HG02623 (cell line): ENCODE results near the gene MIAT.
"Not testable (repeated sequence)": the region's sequence is repeated elsewhere in the genome, so short reads cannot be mapped to it uniquely, and the experiment has no call there.

Source experiments
- ATAC-seq: cut with Tn5 transposase; IDR thresholded peaks from one replicate; pipeline ENCODE4 v1.9.1; 2021; ENCODE audit warnings: moderate library complexity; ENCODE audit not compliant: unreplicated experiment

Gene MIAT

DNA sequence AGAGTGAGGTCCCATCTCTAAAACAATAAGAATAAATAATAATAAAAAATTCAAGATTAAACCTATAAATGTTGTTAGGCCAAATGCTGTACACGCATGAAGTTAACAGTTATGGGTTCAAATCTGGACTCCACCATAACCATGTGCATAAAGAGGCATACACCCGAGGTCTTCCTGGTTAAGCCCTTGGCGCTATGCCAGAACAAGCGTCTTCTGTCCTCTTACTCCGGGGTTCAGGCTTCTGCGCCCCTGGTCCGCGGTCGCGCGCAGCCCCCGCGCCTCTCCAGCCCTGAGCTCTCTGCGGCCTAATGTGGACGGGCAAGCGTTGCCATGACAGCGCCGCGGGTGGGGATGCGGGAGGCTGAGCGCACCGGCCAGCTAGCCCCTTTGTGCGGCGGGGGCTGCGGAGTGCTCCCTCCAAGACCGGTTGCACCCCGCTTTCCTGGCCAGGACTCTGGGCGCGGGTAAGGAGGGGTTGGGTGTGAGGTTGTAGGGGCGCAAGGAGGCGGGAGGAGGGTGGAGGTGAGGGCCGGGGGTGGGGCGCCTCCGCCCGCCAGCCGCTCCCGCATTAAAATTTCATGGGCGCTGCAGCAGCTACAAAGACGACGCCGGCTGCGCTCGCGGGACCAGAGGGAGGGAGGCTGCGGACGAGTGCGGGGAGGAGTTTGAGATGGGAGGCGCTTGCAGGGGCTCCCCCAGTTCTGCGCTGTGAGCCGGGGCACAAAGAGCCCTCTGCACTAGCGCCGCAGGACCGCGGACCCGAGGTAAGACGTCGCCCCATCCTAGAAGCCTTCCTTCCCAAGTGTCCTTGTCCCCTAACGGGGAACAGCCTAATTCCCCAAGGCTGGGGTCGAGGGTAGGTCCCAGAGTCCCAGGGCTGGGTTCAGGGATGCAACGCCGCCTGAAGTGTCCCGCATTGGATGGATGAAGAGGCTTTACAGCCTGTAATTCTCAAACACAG lies at the start of gene MIAT:
Gene MIAT, plus strand, starts transcription at position 698 of the 961 bp plus-strand sequence.
- no peak for ATAC-seq

DNA sequence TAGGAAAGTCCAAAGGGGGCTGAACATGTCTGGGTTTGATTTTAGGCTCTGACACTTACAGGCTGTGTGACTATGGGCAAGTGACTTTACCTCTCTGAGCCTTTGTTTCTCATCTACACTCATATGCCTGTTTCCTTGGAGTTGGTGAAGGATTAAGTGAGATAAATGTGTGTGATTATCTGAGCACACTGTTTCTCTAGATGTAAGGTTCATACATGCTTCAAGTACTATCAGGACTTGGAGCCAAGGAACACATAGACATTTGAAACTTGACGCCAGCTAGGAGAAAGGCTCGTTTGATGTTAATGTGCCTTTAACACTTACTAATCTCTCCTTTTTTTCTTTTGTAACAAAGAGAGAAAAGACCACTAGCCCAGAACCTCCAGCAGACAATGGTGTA lies 49.3 kb upstream of the MIAT start:
- ATAC-seq: no peak

DNA sequence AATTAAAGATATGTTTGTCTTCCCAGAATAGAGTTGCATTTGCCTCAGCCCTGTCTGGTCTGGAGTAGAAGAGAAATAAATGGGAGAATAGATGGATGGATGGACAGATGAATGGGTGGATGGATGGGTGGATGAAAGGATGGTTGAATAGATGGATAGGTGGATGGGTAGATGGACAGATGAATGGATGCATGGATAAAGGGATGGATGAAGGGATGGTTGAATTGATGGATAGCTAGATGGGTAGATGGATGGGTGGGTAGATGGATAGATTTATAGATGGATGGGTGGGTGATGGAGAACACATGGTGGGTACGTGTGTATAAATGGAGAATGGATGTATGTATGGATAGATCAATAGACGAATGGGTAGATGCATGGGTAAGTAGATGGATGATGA lies 48.1 kb upstream of the MIAT start:
- no peak for ATAC-seq

DNA sequence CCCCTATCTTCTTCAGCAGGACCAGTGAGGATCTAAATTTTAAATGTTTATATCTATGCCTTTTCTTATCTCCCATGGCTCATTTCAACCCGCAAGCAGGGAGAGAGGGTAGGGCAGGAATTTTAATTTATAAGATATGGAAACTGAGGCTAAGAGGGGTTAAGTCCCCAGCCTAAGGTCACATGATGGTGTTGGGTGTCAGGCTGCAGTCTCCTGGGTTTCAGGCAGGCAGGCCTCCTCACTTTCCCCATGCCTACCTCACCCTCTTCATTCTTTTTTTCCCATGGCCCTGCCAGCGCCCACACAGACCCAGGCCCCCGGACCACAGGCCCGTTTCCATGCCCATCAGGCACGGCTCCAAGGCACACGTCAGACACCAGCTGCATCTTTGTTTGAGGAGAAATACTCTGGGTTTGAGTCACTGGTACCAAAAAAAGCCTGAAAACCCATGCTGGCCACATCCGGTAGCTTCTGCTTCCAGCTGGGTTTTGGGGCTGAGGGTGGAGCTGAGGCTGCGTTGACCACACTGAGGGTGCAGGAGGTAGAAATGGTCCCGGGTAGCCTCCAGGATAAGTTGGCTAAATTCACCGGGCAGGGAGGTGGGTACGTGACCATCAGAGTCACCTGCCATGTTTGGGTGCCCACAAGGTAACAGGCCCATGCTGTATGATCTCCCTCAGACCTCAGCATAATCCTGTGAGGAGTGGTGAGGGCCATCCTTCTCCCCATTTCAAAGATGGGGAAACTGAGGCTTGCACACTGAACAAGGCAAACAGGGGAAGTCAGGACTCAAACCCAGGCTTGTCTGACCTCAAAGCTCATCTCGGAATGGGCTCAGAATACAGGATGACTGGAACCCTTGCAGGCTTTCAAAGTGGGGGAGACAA lies 47.1 kb upstream of the MIAT start:
- ATAC-seq: peak; percentile 88

DNA sequence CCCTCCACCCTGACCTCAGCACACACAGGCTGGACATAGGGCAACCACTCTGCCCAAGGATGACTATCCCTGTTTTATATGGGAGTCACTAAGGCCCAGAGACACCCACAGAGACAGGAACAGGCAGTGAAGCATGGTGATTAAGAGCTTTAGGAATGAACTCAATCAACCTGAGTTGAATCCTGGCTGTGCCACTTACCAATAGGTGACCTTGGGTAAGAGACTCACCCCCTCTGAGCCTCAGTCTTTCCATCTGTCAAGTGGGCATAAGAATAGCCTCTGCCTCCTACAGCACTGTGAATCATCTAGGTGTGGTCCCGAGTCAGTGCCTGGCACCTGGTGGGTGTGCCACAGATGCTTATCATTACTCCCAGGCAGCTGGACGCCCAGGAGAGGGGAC lies 46.4 kb upstream of the MIAT start:
- ATAC-seq: no peak

DNA sequence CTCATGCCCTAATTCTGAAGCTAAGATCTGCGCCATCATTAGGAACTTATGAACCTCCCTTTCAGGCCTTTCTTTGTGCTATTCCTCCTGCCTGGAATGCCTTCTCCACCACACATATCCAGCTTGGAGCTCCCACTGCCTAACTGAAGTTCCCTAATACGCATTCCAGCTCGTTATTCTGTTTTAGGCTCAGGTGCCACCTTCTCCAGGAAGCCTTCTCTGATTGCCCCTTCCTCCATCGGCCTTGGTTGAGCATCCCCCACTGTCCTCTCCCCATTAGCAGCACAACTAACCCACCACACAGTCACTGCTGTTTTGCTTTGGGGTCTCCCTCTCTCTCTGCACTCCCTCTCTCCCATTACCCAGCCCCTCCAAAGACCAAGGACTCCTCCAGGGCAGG lies 44.7 kb upstream of the MIAT start:
- ATAC-seq: no peak

DNA sequence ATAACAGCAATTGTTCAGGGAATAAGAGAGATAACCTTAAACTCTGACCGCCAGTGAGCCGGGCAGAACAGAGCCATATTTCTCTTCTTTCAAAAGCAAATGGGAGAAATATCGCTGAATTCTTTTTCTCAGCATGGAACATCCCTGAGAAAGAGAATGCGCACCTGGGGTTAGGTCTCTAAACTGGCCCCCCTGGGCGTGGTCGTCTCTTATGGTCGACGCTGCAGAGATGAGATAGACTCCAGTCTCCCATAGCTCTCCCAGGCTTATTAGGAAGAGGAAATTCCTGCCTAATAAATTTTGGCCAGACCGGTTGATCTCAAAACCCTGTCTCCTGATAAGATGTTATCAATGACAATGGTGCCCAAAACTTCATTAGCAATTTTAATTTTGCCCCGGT lies 43.6 kb upstream of the MIAT start:
- ATAC-seq: not testable (repeated sequence)

DNA sequence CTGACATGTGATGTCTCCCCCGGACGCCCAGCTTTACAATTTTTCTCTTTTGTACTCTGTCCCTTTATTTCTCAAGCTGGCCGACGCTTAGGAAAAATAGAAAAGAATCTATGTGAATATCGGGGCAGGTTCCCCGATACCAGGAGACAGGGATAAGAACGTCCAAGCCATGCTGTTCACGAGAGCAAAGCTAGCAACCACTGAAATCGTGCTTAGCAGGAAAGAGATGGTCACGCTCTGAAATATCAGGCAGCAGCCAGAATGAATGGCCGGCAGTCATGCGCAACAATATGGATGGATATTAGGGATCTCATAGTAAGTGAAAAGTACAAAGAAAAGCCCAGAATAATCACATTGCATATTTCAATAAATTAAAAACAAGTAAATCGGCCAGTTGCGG lies 43.1 kb upstream of the MIAT start:
- no peak for ATAC-seq

DNA sequence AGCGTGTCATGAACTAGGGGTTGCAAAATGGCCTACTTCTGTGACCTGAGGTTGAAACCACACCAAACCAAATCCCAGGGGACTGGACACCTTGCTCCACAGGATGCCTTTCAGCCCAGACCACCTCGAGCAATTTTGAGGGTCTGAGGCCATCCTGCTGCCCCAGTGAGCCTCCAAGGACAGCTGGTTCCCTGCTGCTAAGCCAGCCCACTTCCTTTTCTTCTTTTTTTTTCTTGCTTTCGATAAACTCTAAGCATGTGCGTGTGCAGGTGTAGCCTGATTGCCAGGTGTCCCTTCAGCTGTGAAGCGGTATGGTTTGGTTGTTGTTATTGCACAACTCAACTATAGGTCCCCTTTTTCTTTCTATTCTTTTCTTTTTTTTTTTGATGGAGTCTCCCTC lies 42.2 kb upstream of the MIAT start:
- ATAC-seq: no peak

DNA sequence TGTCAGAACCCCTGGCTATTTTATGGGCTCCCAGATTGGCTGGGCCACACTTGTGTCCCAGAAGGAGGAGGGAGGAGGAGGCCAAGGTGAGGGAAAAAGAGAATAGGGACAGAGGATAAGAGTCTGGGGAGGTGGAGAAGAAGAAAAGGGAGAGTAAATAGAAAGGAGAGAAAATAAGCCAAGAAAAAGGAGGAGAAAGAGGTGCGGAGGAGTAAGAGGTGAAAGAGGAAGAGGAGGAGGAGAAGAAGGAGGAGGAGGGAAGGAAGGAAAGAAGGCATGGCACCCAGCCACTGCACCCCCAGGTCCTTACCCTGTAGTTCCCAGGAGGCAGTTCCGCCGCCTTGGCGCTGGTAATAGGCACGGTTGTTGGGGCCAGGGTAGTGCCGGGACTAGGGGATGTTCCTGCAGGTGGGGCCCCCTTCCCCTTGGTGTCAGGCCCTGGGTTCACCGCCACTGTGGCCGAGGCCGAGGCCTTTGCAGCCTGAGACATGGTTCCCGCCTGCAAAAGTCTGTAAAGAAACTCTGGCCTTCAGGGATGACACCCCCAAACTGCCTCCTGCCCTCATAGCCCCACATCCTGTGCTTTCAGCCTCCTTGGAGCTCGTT lies 41.5 kb upstream of the MIAT start:
- ATAC-seq: no peak

DNA sequence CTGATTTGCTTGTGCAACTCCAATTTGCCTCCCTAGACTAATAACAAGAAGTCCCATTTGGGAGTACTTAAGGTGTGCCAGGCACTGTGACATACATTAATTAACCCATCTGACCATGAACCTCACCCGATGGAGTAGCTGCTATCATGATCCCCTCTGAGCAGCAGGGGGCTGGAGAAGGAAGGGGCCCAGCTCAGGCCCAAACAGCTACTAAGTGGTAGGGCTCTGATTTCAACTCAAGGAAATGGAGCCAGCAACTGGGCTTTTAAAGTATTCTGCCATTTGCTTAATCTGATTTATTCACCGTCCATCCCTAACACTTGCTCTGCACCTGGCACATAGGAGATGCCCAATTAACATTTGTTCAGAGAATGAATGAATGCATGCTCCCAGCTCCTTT lies 40.7 kb upstream of the MIAT start:
- ATAC-seq: no peak

DNA sequence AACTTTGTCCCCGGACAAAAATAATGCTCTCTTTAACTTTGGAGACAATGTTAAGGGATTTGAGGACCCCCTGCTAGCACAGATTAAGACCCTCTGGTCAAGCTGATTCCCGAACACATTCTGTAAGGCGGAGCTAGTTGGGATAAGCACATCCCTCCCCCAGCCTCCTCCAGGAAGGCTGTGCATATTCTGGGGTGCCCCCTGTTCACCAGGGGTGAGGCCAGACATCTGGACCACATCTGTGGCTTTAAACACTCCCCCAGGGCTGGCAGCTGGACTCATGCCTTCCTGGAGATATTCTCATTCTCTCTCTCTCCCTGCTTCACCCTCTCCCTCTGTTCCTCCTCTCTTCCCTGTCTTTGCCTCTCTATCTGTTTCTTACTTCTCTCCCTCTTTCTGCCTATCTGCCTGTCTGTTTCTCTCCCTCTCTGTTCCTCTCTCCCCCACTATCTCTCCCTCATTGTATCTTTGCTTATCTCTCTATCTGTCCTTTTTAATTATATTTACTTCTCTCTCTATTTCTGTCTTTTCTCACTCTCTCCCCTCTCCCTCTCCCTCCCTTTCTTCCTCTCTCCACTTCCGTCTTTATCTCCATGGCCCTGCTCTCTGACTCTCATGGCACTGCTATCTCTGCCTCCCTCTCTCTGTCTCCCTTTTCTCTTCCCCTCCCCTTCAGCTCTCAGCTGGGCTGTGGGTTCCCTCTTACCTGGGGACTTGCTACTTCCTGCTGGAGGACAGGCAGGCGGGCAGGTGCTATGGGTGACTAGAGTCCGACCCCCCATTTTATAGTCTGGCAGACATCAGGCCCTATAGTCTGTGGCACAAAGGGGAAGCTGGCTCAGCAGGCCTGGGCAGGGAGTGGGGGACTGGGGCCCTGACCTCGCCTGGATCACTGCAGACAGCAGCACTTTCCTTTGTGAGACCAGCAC lies 39.9 kb upstream of the MIAT start, which contains the start of gene CRYBB1:
Gene CRYBB1, minus strand, starts transcription at position 757 of the 929 bp plus-strand sequence. CDS start 1,708 bp downstream, outside the sequence.
- ATAC-seq: no peak

DNA sequence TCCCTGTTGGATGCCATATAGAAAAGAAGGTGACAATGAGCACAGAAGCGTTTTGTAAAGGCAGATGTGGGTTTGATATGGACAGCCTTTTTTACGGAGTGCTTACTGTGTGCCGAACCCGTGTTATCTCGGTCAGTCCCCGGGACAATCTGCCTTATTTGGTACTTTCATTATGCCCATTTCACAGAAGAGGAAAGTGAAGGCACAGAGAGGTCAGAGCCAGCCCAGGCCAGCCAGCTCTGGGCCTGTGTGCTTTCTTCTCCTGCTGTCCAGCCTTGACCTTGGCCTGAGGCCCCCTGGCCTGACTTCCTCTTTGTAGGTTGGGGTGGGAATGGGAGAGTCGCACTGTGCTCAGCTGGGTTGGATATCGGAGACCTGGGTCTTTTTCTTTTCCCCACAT lies 38.9 kb upstream of the MIAT start:
- ATAC-seq: no peak

DNA sequence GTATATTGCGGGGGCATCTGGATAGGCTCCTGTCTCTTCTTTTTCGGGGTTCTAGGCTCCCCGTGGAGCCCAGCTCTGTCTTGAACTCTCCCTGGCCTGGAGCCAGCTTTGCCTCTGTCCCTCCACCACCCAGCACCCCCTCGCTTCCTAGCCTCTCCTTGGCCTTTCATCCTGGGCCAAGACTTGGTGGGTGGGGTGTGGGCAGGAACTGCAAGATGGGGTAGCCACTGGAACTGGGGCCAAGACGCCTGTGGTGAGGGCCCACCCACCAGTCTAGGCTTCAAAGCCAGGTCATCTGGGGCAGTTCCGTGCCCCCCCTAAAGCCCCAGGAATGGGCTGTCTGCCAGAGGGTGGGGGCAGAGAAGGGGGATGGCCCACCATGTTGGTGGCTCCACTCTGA lies 37.9 kb upstream of the MIAT start:
- no peak for ATAC-seq

DNA sequence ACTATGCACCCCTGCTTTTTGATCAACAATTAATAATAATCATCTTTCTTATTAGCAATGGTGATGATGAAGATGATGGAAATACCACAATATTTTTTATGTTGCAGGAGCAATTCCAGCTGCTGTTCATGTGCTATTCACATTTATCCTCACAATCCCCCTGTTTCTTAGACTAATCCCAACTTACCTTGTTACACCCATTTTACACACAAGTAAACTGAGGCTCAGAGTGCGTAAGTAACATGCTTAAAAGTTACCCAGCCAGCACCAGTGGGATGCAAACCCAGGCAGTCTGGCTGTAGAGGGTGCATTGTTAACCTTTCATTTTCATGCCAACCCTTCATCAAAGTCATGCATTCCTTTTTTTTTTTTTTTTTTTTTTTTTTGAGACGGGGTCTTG lies 37.2 kb upstream of the MIAT start:
- ATAC-seq: no peak

DNA sequence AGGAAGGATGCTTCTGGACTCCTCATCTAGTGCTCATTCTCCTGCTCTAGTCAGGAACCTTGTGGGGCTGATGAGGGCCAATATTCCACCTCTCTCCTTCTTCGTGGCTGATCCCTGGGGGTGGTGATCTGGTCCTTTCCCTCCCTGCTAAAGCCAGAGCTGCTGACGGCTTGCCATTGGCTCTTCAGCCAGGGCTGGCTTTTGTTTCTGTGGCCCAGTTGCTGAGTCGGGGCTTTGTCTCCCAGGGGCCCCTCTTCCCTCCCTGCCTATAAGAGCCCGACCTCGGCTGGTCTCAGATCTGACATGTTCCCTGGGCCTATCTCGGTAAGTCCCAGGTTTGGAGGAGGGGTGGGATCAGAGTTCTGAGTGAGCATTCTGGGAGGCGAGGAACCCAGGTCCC lies 35.7 kb upstream of the MIAT start, which contains the start of gene CRYBA4:
Gene CRYBA4, plus strand, starts transcription at position 301 of the 400 bp plus-strand sequence. CDS start 634 bp downstream, outside the sequence.
- no peak for ATAC-seq

DNA sequence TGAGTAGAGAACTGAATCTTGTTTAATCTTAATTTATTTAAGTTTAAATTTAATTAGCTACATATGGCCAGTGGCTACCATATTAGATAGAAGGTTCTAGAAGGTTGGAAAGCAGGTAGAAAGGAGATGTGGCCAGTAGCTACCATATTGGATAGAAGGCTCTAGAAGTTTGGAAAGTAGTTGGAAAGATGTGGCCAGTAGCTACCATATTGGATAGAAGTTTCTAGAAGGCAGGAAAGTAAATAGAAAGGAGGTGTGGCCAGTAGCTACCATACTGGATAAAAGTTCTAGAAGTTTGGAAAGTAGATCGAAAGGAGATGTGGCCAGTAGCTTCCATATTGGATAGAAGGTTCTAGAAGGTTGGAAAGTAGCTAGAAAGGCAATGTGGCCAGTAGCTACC lies 33.4 kb upstream of the MIAT start:
- ATAC-seq: no peak

DNA sequence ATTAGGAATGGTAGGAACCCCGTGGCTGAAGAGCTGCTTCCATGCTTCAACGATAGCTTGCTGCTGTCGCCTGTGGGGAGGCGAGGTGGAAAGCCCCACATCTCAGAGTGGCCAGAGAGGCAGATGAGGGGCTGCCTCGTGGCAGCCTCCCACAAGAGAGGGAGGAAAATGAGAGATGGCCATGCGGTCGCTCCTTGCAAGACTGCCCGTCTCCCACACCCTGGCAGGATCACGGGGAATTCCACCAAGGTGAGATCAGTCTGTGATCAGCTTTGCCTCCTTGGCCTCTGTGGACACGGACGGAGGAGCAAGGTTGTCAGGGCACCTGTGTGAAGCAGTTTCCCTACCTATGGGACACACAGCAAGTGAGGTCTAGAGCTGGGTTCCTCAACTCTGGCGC lies 32.6 kb upstream of the MIAT start:
- no peak for ATAC-seq

DNA sequence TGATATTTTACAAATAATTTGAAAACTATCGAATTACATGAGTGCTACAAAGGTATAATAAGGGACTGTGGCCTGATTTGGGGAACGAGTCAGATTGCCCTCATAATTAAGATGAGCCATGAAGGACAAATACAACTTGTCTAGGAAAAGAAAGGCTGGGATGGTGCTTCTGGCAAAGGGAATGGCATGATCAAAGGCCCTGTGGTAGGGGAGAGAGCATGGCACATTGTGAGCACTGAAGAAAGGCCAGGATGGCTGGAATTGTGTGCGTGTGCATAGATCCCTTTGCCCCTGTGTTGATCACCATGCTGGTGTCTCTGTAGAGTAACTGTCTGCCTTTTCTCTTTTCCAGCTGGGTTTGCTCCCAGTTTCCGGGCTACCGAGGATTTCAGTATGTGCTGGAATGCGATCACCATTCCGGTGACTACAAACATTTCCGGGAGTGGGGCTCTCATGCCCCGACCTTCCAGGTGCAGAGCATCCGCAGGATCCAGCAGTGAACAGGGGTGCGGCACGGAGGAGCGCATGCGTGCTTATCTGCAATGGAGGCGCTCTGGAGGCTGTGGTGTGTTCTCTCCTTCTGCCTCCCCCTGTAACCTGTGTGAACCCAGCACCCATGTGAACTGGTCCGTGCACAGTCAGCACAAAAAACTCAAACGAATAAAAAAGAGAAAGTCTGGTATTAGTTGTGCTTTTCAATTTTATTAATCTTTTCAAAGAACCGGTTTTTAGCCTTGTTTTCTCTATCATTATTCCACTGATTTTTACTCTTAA lies 27.2 kb upstream of the MIAT start:
- no peak for ATAC-seq
